ENCODE results near the gene CD99L2. TPM values are rescaled to one million over a fixed set of nuclear protein-coding genes. Genes with fewer than 3 reads are reported as not detected.

The CD99L2 gene
- total RNA-seq, 1 experiment from 2014 or later, result 156 TPM

- ChIA-PET CTCF (no interaction called here), POLR2A (no interaction called here)
- no peaks in the 10 kb centered on the region for H3K9me3 ChIP-seq (ENCODE audit: control insufficient read depth, insufficient read depth, low read depth, low read length)
- no peaks in the 10 kb centered on the region for H3K36me3 ChIP-seq (ENCODE audit: control insufficient read depth, insufficient read depth, low read length)
- no peak for TF ChIP-seq SIN3A (IDR thresholded peaks at IDR 0.05; ENCODE audit: borderline replicate concordance, insufficient read depth, low read depth, low read length)
- TF ChIP-seq TCF7L2 (IDR thresholded peaks at IDR 0.05; ENCODE audit: low read depth, low read length), result no peak
- H3K27me3 ChIP-seq (ENCODE audit: control insufficient read depth, insufficient read depth, low read length), result no peaks in the 10 kb centered on the region
- H3K4me1 ChIP-seq (ENCODE audit: control insufficient read depth, insufficient read depth, low read length), result peaks cover 19% of the 10 kb centered on the region
- no peak overlapping the region for H3K27ac ChIP-seq (ENCODE audit: low read length)
- BruUV-seq (replicated peaks), result no TSS peak
- ATAC-seq, result peak; percentile 59; the same call in 1 of the 2 replicates
- in situ Hi-C loops (cut with HindIII; ENCODE audit: low pct_unique_long_range_greater_than_20kb, low sequenced_read_pairs), result no loop called here
- intact Hi-C loops (cut with micrococcal nuclease; ENCODE audit: unreplicated experiment), result no loop called here
- no peak overlapping the region for H3K4me3 ChIP-seq (ENCODE audit: low read depth in 2 of 2, low read length in 2 of 2)
- no peak for DNase-seq (ENCODE audit: low read depth, low spot score)
These were observed 29.0 kb downstream of the CD99L2 start for GRCh38 chrX:150869450-150869849.

GRCh38 chrX:150868625-150869024 is 29.8 kb downstream of the CD99L2 start:
- TF ChIP-seq SIN3A (IDR thresholded peaks at IDR 0.05; ENCODE audit: borderline replicate concordance, insufficient read depth, low read depth, low read length), result no peak
- no peak for TF ChIP-seq REST (IDR thresholded peaks at IDR 0.05; ENCODE audit: insufficient read depth in 1 of 2, low read depth in 2 of 2, low read length in 1 of 2)
- no peak for TF ChIP-seq TCF7L2 (IDR thresholded peaks at IDR 0.05; ENCODE audit: low read depth, low read length)
- TF ChIP-seq POLR2AphosphoS5 (IDR thresholded peaks at IDR 0.05; ENCODE audit: low read depth, low read length), result no peak
- no peak for TF ChIP-seq CTCF (IDR thresholded peaks at IDR 0.05)
- H3K4me3 ChIP-seq (ENCODE audit: low read depth in 2 of 2, low read length in 2 of 2), result no peak overlapping the region
- peaks cover 13% of the 10 kb centered on the region; the same call in 1 of the 2 replicates for H3K4me1 ChIP-seq (ENCODE audit: control insufficient read depth, insufficient read depth, low read length)
- POLR2A ChIA-PET, result no interaction called here
- H3K27ac ChIP-seq (ENCODE audit: low read length), result no peak overlapping the region
- no peak for ATAC-seq
- H3K27me3 ChIP-seq (ENCODE audit: control insufficient read depth, insufficient read depth, low read length), result no peaks in the 10 kb centered on the region
- intact Hi-C loops (cut with micrococcal nuclease; ENCODE audit: unreplicated experiment), result no loop called here
- no peak for DNase-seq (ENCODE audit: low read depth, low spot score)
- in situ Hi-C loops (cut with HindIII; ENCODE audit: low pct_unique_long_range_greater_than_20kb, low sequenced_read_pairs), result no loop called here
- H3K9me3 ChIP-seq (ENCODE audit: control insufficient read depth, insufficient read depth, low read depth, low read length), result no peaks in the 10 kb centered on the region
- BruUV-seq (replicated peaks), result no TSS peak
- H3K36me3 ChIP-seq (ENCODE audit: control insufficient read depth, insufficient read depth, low read length), result no peaks in the 10 kb centered on the region
- CTCF ChIA-PET, result no interaction called here

- Histone ChIP-seq H3K36me3 (ENCODE audit: control insufficient read depth, insufficient read depth, low read length) (no peaks in the 10 kb centered on the region), H3K9me3 (ENCODE audit: control insufficient read depth, insufficient read depth, low read depth, low read length) (no peaks in the 10 kb centered on the region), H3K4me3 (ENCODE audit: low read depth in 2 of 2, low read length in 2 of 2) (no peak overlapping the region), H3K4me1 (ENCODE audit: control insufficient read depth, insufficient read depth, low read length) (no peaks in the 10 kb centered on the region), H3K27me3 (ENCODE audit: control insufficient read depth, insufficient read depth, low read length) (no peaks in the 10 kb centered on the region), H3K27ac (ENCODE audit: low read length) (no peak overlapping the region)
- ChIA-PET CTCF (no interaction called here), POLR2A (no interaction called here)
- in situ Hi-C loops (cut with HindIII; ENCODE audit: low pct_unique_long_range_greater_than_20kb, low sequenced_read_pairs) (no loop called here), intact Hi-C loops (cut with micrococcal nuclease; ENCODE audit: unreplicated experiment) (no loop called here)
- DNase-seq (ENCODE audit: low read depth, low spot score) (no peak), ATAC-seq (no peak)
- BruUV-seq (replicated peaks), result no TSS peak
- TF ChIP-seq POLR2AphosphoS5 (IDR thresholded peaks at IDR 0.05; ENCODE audit: low read depth, low read length), result no peak
These were observed 34.3 kb downstream of the CD99L2 start for GRCh38 chrX:150864127-150864526.
